Natural killer cell treated with Interleukin-12 subunit alpha and Interleukin-12 subunit beta and Interleukin-15 and Interleukin-18, amount 100 ng/mL, for 72 hours (primary cell): ENCODE data around the gene POLR2L. TPM values are rescaled to one million over a fixed set of nuclear protein-coding genes. Genes with fewer than 3 reads are reported as not detected.

Experiments
- ATAC-seq, 2 donors: fragments of 150-1000 bp; cut with Tn5 transposase in 1 of 2; sonication (Bioruptor Pico), chemical (Tn5 transposase) in 1 of 2; 2 replicates each; pipeline ENCODE4 v1.10.0; 2021
- DNase-seq: peaks from one replicate; pipeline ENCODE4 v3.0.0; 2022; ENCODE audit warnings: low spot score
- H3K27ac Mint-ChIP-seq, 2 donors: 1 replicate in 1 of 2; 2 replicates in 1 of 2; pipeline ENCODE4 v1.8.0; 2022; ENCODE audit warnings: mixed read lengths in 2 of 2, mild to moderate bottlenecking in 1 of 2, moderate library complexity in 1 of 2
- H3K27me3 Mint-ChIP-seq, 2 donors: 1 replicate in 1 of 2; 2 replicates in 1 of 2; pipeline ENCODE4 v1.8.0; 2022; ENCODE audit warnings: mixed read lengths in 2 of 2
- H3K36me3 Mint-ChIP-seq: one replicate; pipeline ENCODE4 v1.8.0; 2022; ENCODE audit warnings: mixed read lengths
- H3K4me1 Mint-ChIP-seq, 2 donors: 1 replicate in 1 of 2; 2 replicates in 1 of 2; pipeline ENCODE4 v1.8.0; 2022; ENCODE audit warnings: low read depth in 2 of 2, mixed read lengths in 2 of 2, mild to moderate bottlenecking in 1 of 2
- H3K4me3 Mint-ChIP-seq: one replicate; pipeline ENCODE4 v1.8.0; 2022; ENCODE audit warnings: mixed read lengths
- H3K9me3 Mint-ChIP-seq: 2 replicates; pipeline ENCODE4 v1.8.0; 2022; ENCODE audit warnings: mixed read lengths
- total RNA-seq, 2 donors: library from RNA; stranded (reverse); gene quantifications; one replicate each; pipeline ENCODE4 v1.2.3, GENCODE V29; 2022

Gene POLR2L
- total RNA-seq, 2 donors from 2014 or later: 97.4 to 97.8 TPM

GRCh38 chr11:843818-844692, 1.7 kb upstream of the POLR2L start:
- Mint-ChIP-seq H3K4me1 (peaks cover 17 to 22% of the 10 kb centered on the region in 2 donors), H3K27ac (peak overlapping the region; percentile 18 to 33), H3K36me3 (no peaks in the 10 kb centered on the region), H3K4me3 (peak overlapping the region; percentile 72), H3K27me3 (no peaks in the 10 kb centered on the region), H3K9me3 (no peaks in the 10 kb centered on the region)
- no peak for DNase-seq
- ATAC-seq: no peak

- Mint-ChIP-seq H3K4me3 (peak overlapping the region; percentile 72), H3K27ac (peak overlapping the region; percentile 18 to 33), H3K27me3 (no peaks in the 10 kb centered on the region), H3K9me3 (no peaks in the 10 kb centered on the region), H3K36me3 (no peaks in the 10 kb centered on the region), H3K4me1 (peaks cover 17 to 25% of the 10 kb centered on the region in 2 donors)
- DNase-seq (no peak), ATAC-seq (peak in 1 of 2 donors; percentile 0)
These were observed 881 bp upstream of the POLR2L start for GRCh38 chr11:843086-843734.

GRCh38 chr11:841981-842369, 354 bp downstream of the POLR2L start:
- no peaks in the 10 kb centered on the region for H3K27me3 Mint-ChIP-seq
- peak; percentile 39 to 62 for ATAC-seq

GRCh38 chr11:839875-840617, 2.3 kb downstream of the POLR2L start:
- peaks cover 24 to 34% of the 10 kb centered on the region in 2 donors for H3K4me1 Mint-ChIP-seq
- DNase-seq (no peak), ATAC-seq (no peak)
- H3K4me3 Mint-ChIP-seq: peak overlapping the region; percentile 84
- H3K27me3 Mint-ChIP-seq: no peaks in the 10 kb centered on the region
- H3K9me3 Mint-ChIP-seq: no peaks in the 10 kb centered on the region
- H3K36me3 Mint-ChIP-seq: no peaks in the 10 kb centered on the region
- peak overlapping the region in 1 of 2 donors; percentile 61 for H3K27ac Mint-ChIP-seq

More at GRCh38 chr11:841981-842369, 354 bp downstream of the POLR2L start:
- peak overlapping the region; percentile 84 for H3K4me3 Mint-ChIP-seq
- H3K9me3 Mint-ChIP-seq: no peaks in the 10 kb centered on the region
- no peaks in the 10 kb centered on the region for H3K36me3 Mint-ChIP-seq
- H3K27ac Mint-ChIP-seq: peak overlapping the region; percentile 59 to 66
- DNase-seq: no peak
- H3K4me1 Mint-ChIP-seq: peaks cover 24 to 31% of the 10 kb centered on the region in 2 donors

- H3K27ac Mint-ChIP-seq: no peak overlapping the region
- ATAC-seq: no peak
- DNase-seq: no peak
- no peaks in the 10 kb centered on the region for H3K9me3 Mint-ChIP-seq
- H3K4me1 Mint-ChIP-seq: peaks cover 24 to 34% of the 10 kb centered on the region in 2 donors
- no peaks in the 10 kb centered on the region for H3K27me3 Mint-ChIP-seq
- H3K36me3 Mint-ChIP-seq: no peaks in the 10 kb centered on the region
- H3K4me3 Mint-ChIP-seq: peak overlapping the region; percentile 30
These were observed 3.1 kb downstream of the POLR2L start for GRCh38 chr11:839280-839623.

- Mint-ChIP-seq H3K4me3 (no peak overlapping the region), H3K9me3 (no peaks in the 10 kb centered on the region), H3K36me3 (no peaks in the 10 kb centered on the region), H3K27ac (no peak overlapping the region), H3K4me1 (peaks cover 21 to 33% of the 10 kb centered on the region in 2 donors), H3K27me3 (no peaks in the 10 kb centered on the region)
- ATAC-seq (no peak), DNase-seq (no peak)
These were observed 3.7 kb downstream of the POLR2L start for GRCh38 chr11:838441-839279.

GRCh38 chr11:837990-838307, 4.4 kb downstream of the POLR2L start:
- H3K4me3 Mint-ChIP-seq: no peak overlapping the region
- no peak for DNase-seq
- H3K9me3 Mint-ChIP-seq: no peaks in the 10 kb centered on the region
- H3K4me1 Mint-ChIP-seq: peaks cover 18 to 30% of the 10 kb centered on the region in 2 donors
- H3K36me3 Mint-ChIP-seq: no peaks in the 10 kb centered on the region
- no peak overlapping the region for H3K27ac Mint-ChIP-seq
- no peaks in the 10 kb centered on the region for H3K27me3 Mint-ChIP-seq
- no peak for ATAC-seq

- peak in 1 of 2 donors; percentile 12 for ATAC-seq
- Mint-ChIP-seq H3K4me3 (peak overlapping the region; percentile 47), H3K4me1 (peaks cover 18 to 30% of the 10 kb centered on the region in 2 donors), H3K36me3 (no peaks in the 10 kb centered on the region), H3K27me3 (no peaks in the 10 kb centered on the region), H3K9me3 (no peaks in the 10 kb centered on the region), H3K27ac (no peak overlapping the region)
- no peak for DNase-seq
These were observed 4.9 kb downstream of the POLR2L start for GRCh38 chr11:837189-837989.

- Mint-ChIP-seq H3K27me3 (peaks cover 0 to 1% of the 10 kb centered on the region in 2 donors), H3K36me3 (no peaks in the 10 kb centered on the region), H3K9me3 (no peaks in the 10 kb centered on the region), H3K4me1 (peaks cover 18 to 32% of the 10 kb centered on the region in 2 donors), H3K4me3 (no peak overlapping the region), H3K27ac (no peak overlapping the region)
- DNase-seq: no peak
- no peak for ATAC-seq
These were observed 5.6 kb downstream of the POLR2L start for GRCh38 chr11:836700-837099.

- H3K9me3 Mint-ChIP-seq: no peaks in the 10 kb centered on the region
- peaks cover 17 to 32% of the 10 kb centered on the region in 2 donors for H3K4me1 Mint-ChIP-seq
- no peaks in the 10 kb centered on the region for H3K36me3 Mint-ChIP-seq
- ATAC-seq (no peak), DNase-seq (no peak)
- H3K27me3 Mint-ChIP-seq: peaks cover 0 to 4% of the 10 kb centered on the region in 2 donors
- H3K4me3 Mint-ChIP-seq: no peak overlapping the region
- no peak overlapping the region for H3K27ac Mint-ChIP-seq
These were observed 6.1 kb downstream of the POLR2L start for GRCh38 chr11:836274-836673.

GRCh38 chr11:834371-835316, 7.7 kb downstream of the POLR2L start:
- no peaks in the 10 kb centered on the region for H3K9me3 Mint-ChIP-seq
- H3K36me3 Mint-ChIP-seq: no peaks in the 10 kb centered on the region
- H3K27me3 Mint-ChIP-seq: peaks cover 0 to 4% of the 10 kb centered on the region in 2 donors
- peak overlapping the region; percentile 34 for H3K4me3 Mint-ChIP-seq
- H3K27ac Mint-ChIP-seq: no peak overlapping the region
- DNase-seq (no peak), ATAC-seq (no peak)
- peaks cover 6 to 20% of the 10 kb centered on the region in 2 donors for H3K4me1 Mint-ChIP-seq

GRCh38 chr11:833849-834311, 8.4 kb downstream of the POLR2L start:
- Mint-ChIP-seq H3K36me3 (no peaks in the 10 kb centered on the region), H3K4me3 (peak overlapping the region; percentile 34), H3K27me3 (peaks cover 0 to 9% of the 10 kb centered on the region in 2 donors), H3K27ac (no peak overlapping the region), H3K9me3 (no peaks in the 10 kb centered on the region), H3K4me1 (peaks cover 6 to 22% of the 10 kb centered on the region in 2 donors)
- DNase-seq: no peak
- no peak for ATAC-seq
